MM.1S (cell line): Measurements from ENCODE around the gene BRINP3.

Experiments
- DNase-seq: peaks from one replicate; pipeline ENCODE4 v3.0.0-alpha.2; 2015
- H2AFZ ChIP-seq: fragments of 300-600 bp; sonication (generic); 2 replicates; pipeline ENCODE4 v1.6.0; 2016; ENCODE audit warnings: antibody characterized with exemption, low read length
- H3F3A ChIP-seq: fragments of 300-600 bp; sonication (generic); 2 replicates; pipeline ENCODE4 v1.6.1; 2016; ENCODE audit warnings: mild to moderate bottlenecking, antibody characterized with exemption, low read length, moderate library complexity, mixed read lengths; ENCODE audit not compliant: insufficient read depth
- H3K27ac ChIP-seq: fragments of 300-600 bp; sonication (generic); 2 replicates; pipeline ENCODE4 v1.5.1; 2016; ENCODE audit warnings: mild to moderate bottlenecking, low read length
- H3K27me3 ChIP-seq: fragments of 300-600 bp; sonication (generic); replicated peaks from 2 replicates; pipeline ENCODE4 v1.6.0; 2016; ENCODE audit warnings: low read length; ENCODE audit not compliant: insufficient read depth
- H3K36me3 ChIP-seq: fragments of 300-600 bp; sonication (generic); replicated peaks from 2 replicates; pipeline ENCODE4 v1.6.1; 2016; ENCODE audit warnings: mild to moderate bottlenecking, low read length, mixed read lengths; ENCODE audit not compliant: insufficient read depth
- H3K4me1 ChIP-seq: fragments of 300-600 bp; sonication (generic); 2 replicates; pipeline ENCODE4 v1.6.1; 2016; ENCODE audit warnings: low read length, mixed read lengths
- H3K4me2 ChIP-seq: fragments of 300-600 bp; sonication (generic); 2 replicates; pipeline ENCODE4 v1.6.0; 2016; ENCODE audit warnings: low read depth, low read length
- H3K4me3 ChIP-seq: fragments of 300-600 bp; sonication (generic); 2 replicates; pipeline ENCODE4 v1.5.1; 2016; ENCODE audit warnings: low read length, mixed read lengths
- H3K79me2 ChIP-seq: fragments of 300-600 bp; sonication (generic); 2 replicates; pipeline ENCODE4 v1.6.1; 2016; ENCODE audit warnings: mixed run types, low read length, mixed read lengths
- H3K9ac ChIP-seq: fragments of 300-600 bp; sonication (generic); 2 replicates; pipeline ENCODE4 v1.6.1; 2016; ENCODE audit warnings: low read length, mixed read lengths
- H3K9me2 ChIP-seq: fragments of 300-600 bp; sonication (generic); replicated peaks from 2 replicates; pipeline ENCODE4 v1.6.1; 2016; ENCODE audit warnings: mild to moderate bottlenecking, low read length, mixed read lengths; ENCODE audit not compliant: insufficient read depth
- H3K9me3 ChIP-seq: fragments of 300-600 bp; sonication (generic); replicated peaks from 2 replicates; pipeline ENCODE4 v1.6.1; 2016; ENCODE audit warnings: mild to moderate bottlenecking, low read length, mixed read lengths; ENCODE audit not compliant: insufficient read depth
- H4K20me1 ChIP-seq: fragments of 300-600 bp; sonication (generic); 2 replicates; pipeline ENCODE4 v1.6.1; 2016; ENCODE audit warnings: mild to moderate bottlenecking, low read length, moderate library complexity, mixed read lengths; ENCODE audit not compliant: insufficient read depth
- EZH2 ChIP-seq: fragments of 300-600 bp; sonication (generic); optimal IDR thresholded peaks from 2 replicates; pipeline ENCODE3; 2017; ENCODE audit warnings: low read depth, mild to moderate bottlenecking, antibody characterized with exemption, low read length, mixed read lengths
- EZH2phosphoT487 ChIP-seq: fragments of 300-600 bp; sonication (generic); IDR thresholded peaks from 2 replicates; pipeline ENCODE4 v1.6.1; 2018; ENCODE audit warnings: antibody characterized with exemption, low read length
- TF ChIP-seq, protein P1 (sequence below): fragments of 300-600 bp; sonication (generic); IDR thresholded peaks from 2 replicates; pipeline ENCODE4 v1.5.1; 2016; ENCODE audit warnings: antibody characterized with exemption, low read length, mixed read lengths

The BRINP3 gene

DNA sequence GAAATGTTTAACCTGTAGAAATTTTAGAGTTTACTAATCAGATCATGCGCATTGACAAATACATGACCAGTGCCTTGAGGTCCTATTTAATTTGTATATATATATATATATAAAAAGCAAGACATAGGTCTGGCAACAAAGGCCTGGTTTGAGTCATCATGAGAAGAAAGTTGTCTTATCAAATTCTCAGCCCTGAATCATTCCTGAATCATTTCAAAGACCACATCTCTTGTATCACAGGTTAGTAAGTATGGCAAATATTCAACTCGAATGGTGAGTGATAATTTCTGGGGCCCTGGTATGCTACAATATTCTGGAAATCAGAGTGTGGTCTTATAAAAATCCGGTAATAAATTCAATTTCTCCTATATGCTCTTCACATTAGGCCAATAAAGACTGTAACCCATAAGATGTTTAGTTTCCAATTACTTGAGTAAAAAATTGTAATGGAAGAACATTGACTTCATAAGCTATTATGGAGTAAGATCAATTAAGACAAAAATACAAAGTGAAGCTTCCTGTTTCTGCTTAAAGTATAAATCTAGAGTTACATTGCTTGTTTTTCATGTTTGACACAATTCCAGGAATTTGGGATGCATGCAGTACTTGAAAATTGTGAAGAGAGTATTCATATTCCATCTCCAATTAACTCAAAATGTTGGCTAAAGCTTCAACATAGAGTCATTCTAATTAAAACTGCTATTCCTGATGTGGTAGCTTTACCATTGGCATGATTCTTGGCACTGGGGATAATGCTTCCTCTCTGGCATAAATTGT, 309.4 kb downstream of the BRINP3 start:
- Histone ChIP-seq H3K27ac (no peak overlapping the region), H3K9me2 (no peaks in the 10 kb centered on the region), H3K27me3 (no peaks in the 10 kb centered on the region), H3K4me3 (no peak overlapping the region), H3F3A (no peaks in the 10 kb centered on the region), H3K79me2 (no peaks in the 10 kb centered on the region), H3K9me3 (no peaks in the 10 kb centered on the region), H3K9ac (no peak overlapping the region), H3K4me1 (no peaks in the 10 kb centered on the region), H4K20me1 (no peaks in the 10 kb centered on the region), H3K36me3 (no peaks in the 10 kb centered on the region), H3K4me2 (no peak overlapping the region), H2AFZ (no peak overlapping the region)
- no peak for DNase-seq
- no peak for TF ChIP-seq EZH2
- TF ChIP-seq, protein P1, sequence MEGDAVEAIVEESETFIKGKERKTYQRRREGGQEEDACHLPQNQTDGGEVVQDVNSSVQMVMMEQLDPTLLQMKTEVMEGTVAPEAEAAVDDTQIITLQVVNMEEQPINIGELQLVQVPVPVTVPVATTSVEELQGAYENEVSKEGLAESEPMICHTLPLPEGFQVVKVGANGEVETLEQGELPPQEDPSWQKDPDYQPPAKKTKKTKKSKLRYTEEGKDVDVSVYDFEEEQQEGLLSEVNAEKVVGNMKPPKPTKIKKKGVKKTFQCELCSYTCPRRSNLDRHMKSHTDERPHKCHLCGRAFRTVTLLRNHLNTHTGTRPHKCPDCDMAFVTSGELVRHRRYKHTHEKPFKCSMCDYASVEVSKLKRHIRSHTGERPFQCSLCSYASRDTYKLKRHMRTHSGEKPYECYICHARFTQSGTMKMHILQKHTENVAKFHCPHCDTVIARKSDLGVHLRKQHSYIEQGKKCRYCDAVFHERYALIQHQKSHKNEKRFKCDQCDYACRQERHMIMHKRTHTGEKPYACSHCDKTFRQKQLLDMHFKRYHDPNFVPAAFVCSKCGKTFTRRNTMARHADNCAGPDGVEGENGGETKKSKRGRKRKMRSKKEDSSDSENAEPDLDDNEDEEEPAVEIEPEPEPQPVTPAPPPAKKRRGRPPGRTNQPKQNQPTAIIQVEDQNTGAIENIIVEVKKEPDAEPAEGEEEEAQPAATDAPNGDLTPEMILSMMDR, result no peak
- TF ChIP-seq EZH2phosphoT487, result no peak

DNA sequence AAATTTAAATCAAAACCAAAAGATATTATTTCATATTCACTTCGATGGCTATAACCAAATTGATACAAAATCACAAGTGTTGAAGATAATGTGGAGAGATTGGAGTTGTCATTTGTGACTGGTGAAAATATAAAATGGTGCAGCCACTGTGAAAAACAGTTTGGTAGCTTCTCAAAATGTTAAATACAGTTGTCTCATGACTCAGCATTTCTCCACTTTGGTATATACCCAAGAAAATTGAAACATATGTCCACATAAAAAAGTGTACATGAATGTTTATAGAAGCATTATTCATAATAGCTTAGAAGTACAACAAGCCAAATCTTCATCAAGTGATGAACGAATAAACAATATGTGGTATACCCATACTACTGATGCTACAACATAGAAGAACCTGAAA, 318.5 kb downstream of the BRINP3 start:
- Histone ChIP-seq H3F3A (no peaks in the 10 kb centered on the region), H3K9me2 (no peaks in the 10 kb centered on the region), H3K9ac (no peak overlapping the region), H3K4me3 (no peak overlapping the region), H3K4me2 (no peak overlapping the region), H3K27me3 (no peaks in the 10 kb centered on the region), H3K79me2 (no peaks in the 10 kb centered on the region), H2AFZ (no peak overlapping the region), H4K20me1 (no peaks in the 10 kb centered on the region), H3K9me3 (no peaks in the 10 kb centered on the region), H3K4me1 (no peaks in the 10 kb centered on the region), H3K27ac (no peak overlapping the region), H3K36me3 (no peaks in the 10 kb centered on the region)
- no peak for DNase-seq
- TF ChIP-seq EZH2 (no peak), EZH2phosphoT487 (no peak)
- TF ChIP-seq, protein P1, result no peak

DNA sequence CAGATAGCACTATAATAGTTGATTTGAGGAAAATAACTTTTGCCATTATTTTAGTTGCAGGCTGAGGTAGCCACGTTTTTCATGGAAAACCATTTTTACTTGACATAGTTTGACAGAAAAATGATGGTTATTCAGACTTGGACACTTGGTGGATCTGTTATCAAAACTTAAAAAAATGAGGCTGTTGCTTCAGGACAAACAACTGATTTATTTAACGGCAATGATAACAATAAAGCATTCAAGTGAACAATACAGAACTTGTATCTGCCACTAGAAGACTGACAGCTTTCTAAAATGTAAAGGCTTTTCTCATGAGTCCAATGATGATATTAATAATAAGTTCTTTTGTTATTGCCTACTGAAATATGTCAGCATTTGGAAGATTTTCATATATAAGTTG, 322.9 kb downstream of the BRINP3 start:
- Histone ChIP-seq H3K27me3 (no peaks in the 10 kb centered on the region), H3K4me2 (no peak overlapping the region), H3K9me2 (no peaks in the 10 kb centered on the region), H2AFZ (no peak overlapping the region), H3K36me3 (no peaks in the 10 kb centered on the region), H3F3A (no peaks in the 10 kb centered on the region), H3K4me3 (no peak overlapping the region), H3K9ac (no peak overlapping the region), H3K27ac (no peak overlapping the region), H3K9me3 (no peaks in the 10 kb centered on the region), H3K4me1 (no peaks in the 10 kb centered on the region), H4K20me1 (no peaks in the 10 kb centered on the region), H3K79me2 (no peaks in the 10 kb centered on the region)
- TF ChIP-seq, protein P1, result no peak
- TF ChIP-seq EZH2phosphoT487 (no peak), EZH2 (no peak)
- DNase-seq, result no peak
